ENCODE data around the gene PEAK3. TPM values are rescaled to one million over a fixed set of nuclear protein-coding genes. Genes with fewer than 3 reads are reported as not detected.

PEAK3 gene
- total and polyA plus RNA-seq, 7 donors = 0.01 to 0.20 (median 0.13) TPM; not detected in 1

DNA sequence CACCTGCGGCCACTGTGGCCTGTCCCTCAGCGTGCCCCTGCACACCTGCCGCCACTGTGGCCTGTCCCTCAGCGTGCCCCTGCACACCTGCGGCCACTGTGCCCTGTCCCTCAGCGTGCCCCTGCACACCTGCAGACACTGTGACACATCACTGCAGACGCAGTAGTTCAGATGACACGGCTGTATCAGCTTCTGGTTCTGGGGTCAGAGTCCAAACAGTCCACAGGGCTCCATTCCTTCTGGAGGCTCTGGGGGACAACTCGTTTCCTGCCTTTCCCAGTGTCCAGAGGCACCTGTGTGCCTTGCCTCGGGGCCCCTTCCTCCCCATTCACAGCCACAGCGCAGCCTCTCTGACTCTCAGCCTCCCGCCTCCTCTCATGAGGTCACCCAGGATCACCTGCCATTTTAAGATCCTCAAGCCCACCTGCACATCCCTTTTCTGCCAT is 39.9 kb downstream of the PEAK3 start:
- Histone ChIP-seq H3K4me3 (no peak overlapping the region), H3K36me3 (ENCODE audit: insufficient read depth in 1 of 2, low read depth in 1 of 2) (peaks cover 11 to 41% of the 10 kb centered on the region in 2 donors)
- DNase-seq = no peak

GRCh38 chr19:2240881-2241760 is 40.9 kb downstream of the PEAK3 start:
- Histone ChIP-seq H3K9me3 (no peaks in the 10 kb centered on the region), H3K36me3 (ENCODE audit: insufficient read depth in 1 of 2, low read depth in 1 of 2) (peaks cover 11 to 31% of the 10 kb centered on the region in 2 donors), H3K27ac (peak overlapping the region; percentile 81), H3K4me1 (peaks cover 61% of the 10 kb centered on the region), H3K27me3 (ENCODE audit: insufficient read depth in 3 of 3, low read length in 2 of 3) (no peaks in the 10 kb centered on the region), H3K4me3 (peak overlapping the region; percentile 66)
- 42 to 70% (median 45%) methylated on average over 40 to 41 of the region's 41 CpGs for WGBS, 3 donors
- ATAC-seq = peak in 3 of 4 donors; percentile 21 to 32 (median 25)
- TF ChIP-seq, protein P1, sequence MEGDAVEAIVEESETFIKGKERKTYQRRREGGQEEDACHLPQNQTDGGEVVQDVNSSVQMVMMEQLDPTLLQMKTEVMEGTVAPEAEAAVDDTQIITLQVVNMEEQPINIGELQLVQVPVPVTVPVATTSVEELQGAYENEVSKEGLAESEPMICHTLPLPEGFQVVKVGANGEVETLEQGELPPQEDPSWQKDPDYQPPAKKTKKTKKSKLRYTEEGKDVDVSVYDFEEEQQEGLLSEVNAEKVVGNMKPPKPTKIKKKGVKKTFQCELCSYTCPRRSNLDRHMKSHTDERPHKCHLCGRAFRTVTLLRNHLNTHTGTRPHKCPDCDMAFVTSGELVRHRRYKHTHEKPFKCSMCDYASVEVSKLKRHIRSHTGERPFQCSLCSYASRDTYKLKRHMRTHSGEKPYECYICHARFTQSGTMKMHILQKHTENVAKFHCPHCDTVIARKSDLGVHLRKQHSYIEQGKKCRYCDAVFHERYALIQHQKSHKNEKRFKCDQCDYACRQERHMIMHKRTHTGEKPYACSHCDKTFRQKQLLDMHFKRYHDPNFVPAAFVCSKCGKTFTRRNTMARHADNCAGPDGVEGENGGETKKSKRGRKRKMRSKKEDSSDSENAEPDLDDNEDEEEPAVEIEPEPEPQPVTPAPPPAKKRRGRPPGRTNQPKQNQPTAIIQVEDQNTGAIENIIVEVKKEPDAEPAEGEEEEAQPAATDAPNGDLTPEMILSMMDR (IDR thresholded peaks at IDR 0.05) = no peak
- no peak for DNase-seq
- intact Hi-C loops (cut with DNase I) = loop anchor here in 1 of 2 donors (2.0 kb wide), 1 partner anchor 14 kb away; no protein-coding TSS in a partner anchor

More for the DNA sequence above, 39.9 kb downstream of the PEAK3 start:
- Histone ChIP-seq H3K4me1 (peaks cover 65% of the 10 kb centered on the region), H3K9me3 (no peaks in the 10 kb centered on the region), H3K27ac (peak overlapping the region; percentile 81), H3K27me3 (ENCODE audit: insufficient read depth in 3 of 3, low read length in 2 of 3) (no peaks in the 10 kb centered on the region)
- no peak for ATAC-seq
- 76 to 84% (median 79%) methylated on average over 12 of the region's 12 CpGs for WGBS, 3 donors
- intact Hi-C loops (cut with DNase I) = no loop called here
- TF ChIP-seq, protein P1 (IDR thresholded peaks at IDR 0.05) = no peak

DNA sequence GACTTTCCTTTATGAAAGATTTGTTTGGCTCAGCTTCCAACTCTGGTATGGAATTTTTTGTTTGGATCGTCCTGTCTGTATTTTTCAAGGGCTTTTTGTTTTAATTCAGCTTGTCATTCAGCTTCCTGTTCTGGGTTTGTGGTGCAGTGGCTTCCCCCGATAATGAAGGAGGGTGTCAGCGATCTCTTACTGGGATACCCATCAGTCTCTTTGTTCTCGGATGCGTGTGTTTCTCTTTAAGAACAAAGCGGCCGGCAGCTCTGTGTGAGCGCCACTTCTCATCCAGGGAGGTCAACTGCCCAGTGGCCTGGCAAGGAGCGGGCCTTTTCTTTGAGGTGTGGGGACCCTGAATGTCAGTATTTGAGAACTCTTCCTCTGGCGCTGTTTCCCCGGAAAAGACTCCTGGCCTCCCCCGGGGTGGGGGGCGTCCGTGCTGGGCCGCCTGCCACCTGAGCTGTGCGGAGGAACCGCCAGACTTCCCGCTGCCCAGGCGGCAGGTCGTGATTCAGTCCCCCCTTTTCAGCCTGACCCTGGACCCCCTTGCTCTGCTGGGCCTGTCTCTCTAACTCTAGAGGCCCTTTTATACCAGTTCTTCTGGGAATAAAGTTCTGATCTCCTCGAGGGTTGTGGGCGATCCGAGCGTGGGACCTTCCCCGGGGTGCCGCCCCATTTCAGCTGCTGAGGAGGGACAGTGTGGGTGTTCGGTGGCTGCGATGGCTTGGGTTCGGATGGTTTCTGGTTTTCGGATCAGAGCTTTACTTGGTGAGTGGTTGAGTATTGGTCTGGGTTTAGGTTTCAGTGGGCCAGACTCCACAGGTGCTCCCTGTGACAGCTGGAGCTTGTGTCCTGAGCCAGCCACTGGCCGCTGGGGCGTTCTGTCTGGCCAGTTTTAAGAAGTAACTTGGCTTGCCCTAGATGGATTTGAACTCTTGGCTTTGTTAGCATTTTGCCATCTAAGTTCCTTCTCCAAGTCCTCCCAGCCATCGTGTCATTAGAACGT is 41.9 kb downstream of the PEAK3 start:
- intact Hi-C loops (cut with DNase I) = loop anchor here (2.0 to 10.0 kb wide), 6 partner anchors 15 to 152 kb away; partner anchors contain the start of genes AP3D1 (in 1 of the 2), LSM7 (in 1 of the 2) and SPPL2B (in 1 of the 2)
- H3K9me3 ChIP-seq = no peaks in the 10 kb centered on the region
- ATAC-seq = peak in 3 of 4 donors; percentile 19 to 47 (median 29)
- 7 to 12% (median 8%) methylated on average over 34 of the region's 34 CpGs for WGBS, 3 donors
- peak overlapping the region; percentile 81 for H3K27ac ChIP-seq
- TF ChIP-seq, protein P1 (IDR thresholded peaks at IDR 0.05) = no peak
- peak overlapping the region; percentile 66 for H3K4me3 ChIP-seq
- no peak for DNase-seq
- peaks cover 65% of the 10 kb centered on the region for H3K4me1 ChIP-seq
- no peaks in the 10 kb centered on the region for H3K27me3 ChIP-seq (ENCODE audit: insufficient read depth in 3 of 3, low read length in 2 of 3)
- peaks cover 5 to 20% of the 10 kb centered on the region in 2 donors for H3K36me3 ChIP-seq (ENCODE audit: insufficient read depth in 1 of 2, low read depth in 1 of 2)

GRCh38 chr19:2239173-2239572 is 42.8 kb downstream of the PEAK3 start:
- intact Hi-C loops (cut with DNase I) = loop anchor here (5.0 to 10.0 kb wide), 5 partner anchors 76 to 153 kb away; partner anchors contain the start of genes AP3D1 (in 1 of the 2), LSM7 (in 1 of the 2) and SPPL2B (in 1 of the 2)
- TF ChIP-seq, protein P1 (IDR thresholded peaks at IDR 0.05) = no peak

More at GRCh38 chr19:2239173-2239572, 42.8 kb downstream of the PEAK3 start:
- no peak for ATAC-seq
- WGBS, 3 donors = 51 to 62% (median 55%) methylated on average over 10 of the region's 10 CpGs
- peak overlapping the region; percentile 97 for H3K4me3 ChIP-seq
- H3K27me3 ChIP-seq (ENCODE audit: insufficient read depth in 3 of 3, low read length in 2 of 3) = no peaks in the 10 kb centered on the region
- H3K4me1 ChIP-seq = peaks cover 70% of the 10 kb centered on the region
- peaks cover under 1 to 11% of the 10 kb centered on the region in 2 donors for H3K36me3 ChIP-seq (ENCODE audit: insufficient read depth in 1 of 2, low read depth in 1 of 2)
- DNase-seq = no peak
- H3K9me3 ChIP-seq = no peaks in the 10 kb centered on the region
- H3K27ac ChIP-seq = peak overlapping the region; percentile 81
